Epithelial cell of proximal tubule (primary cell): ENCODE measurements around the gene ADI1. TPM values are rescaled to one million over a fixed set of nuclear protein-coding genes. Genes with fewer than 3 reads are reported as not detected.

Experiments used
- DNase-seq: peaks from one replicate; pipeline ENCODE4 v3.0.0-alpha.2; 2011; ENCODE audit warnings: low read depth
- H3K4me3 ChIP-seq: 2 replicates; pipeline ENCODE4 v1.5.1; 2011; ENCODE audit warnings: low read depth, mild to moderate bottlenecking, low read length
- total RNA-seq: library from RNA; depleted of rRNA; stranded (reverse); fragments of >200 nt; gene quantifications from 2 replicates; pipeline ENCODE4 v1.2.3, GENCODE V29; 2015
- TF ChIP-seq, protein P1 (sequence below): conservative IDR thresholded peaks from 2 replicates; pipeline ENCODE4 v1.5.1; 2012; ENCODE audit warnings: low read depth, mild to moderate bottlenecking, low read length

Gene ADI1
- total RNA-seq, 1 donor from 2014 or later = 35.3 TPM

DNA sequence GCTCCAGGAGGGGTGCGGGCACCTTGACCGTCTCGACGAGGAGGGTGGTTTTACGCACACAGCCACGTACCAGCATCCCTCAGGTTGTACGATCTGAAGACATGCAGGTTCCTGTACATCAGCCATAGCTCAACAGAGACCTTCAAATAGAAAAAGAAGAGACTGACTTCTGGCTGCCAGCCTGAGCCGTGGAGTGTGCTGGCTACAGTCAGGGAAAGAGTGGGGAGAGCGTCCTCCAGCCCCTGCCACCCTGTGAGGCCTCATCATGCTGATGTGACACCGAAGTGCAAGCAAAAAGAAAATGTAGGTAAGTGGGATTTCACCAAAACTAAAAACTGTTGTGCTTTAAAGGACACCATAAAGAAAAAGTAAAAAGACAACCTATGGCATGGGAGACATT, 47.0 kb downstream of the ADI1 start:
- DNase-seq = no peak
- no peak overlapping the region for H3K4me3 ChIP-seq
- TF ChIP-seq, protein P1, sequence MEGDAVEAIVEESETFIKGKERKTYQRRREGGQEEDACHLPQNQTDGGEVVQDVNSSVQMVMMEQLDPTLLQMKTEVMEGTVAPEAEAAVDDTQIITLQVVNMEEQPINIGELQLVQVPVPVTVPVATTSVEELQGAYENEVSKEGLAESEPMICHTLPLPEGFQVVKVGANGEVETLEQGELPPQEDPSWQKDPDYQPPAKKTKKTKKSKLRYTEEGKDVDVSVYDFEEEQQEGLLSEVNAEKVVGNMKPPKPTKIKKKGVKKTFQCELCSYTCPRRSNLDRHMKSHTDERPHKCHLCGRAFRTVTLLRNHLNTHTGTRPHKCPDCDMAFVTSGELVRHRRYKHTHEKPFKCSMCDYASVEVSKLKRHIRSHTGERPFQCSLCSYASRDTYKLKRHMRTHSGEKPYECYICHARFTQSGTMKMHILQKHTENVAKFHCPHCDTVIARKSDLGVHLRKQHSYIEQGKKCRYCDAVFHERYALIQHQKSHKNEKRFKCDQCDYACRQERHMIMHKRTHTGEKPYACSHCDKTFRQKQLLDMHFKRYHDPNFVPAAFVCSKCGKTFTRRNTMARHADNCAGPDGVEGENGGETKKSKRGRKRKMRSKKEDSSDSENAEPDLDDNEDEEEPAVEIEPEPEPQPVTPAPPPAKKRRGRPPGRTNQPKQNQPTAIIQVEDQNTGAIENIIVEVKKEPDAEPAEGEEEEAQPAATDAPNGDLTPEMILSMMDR = no peak

DNA sequence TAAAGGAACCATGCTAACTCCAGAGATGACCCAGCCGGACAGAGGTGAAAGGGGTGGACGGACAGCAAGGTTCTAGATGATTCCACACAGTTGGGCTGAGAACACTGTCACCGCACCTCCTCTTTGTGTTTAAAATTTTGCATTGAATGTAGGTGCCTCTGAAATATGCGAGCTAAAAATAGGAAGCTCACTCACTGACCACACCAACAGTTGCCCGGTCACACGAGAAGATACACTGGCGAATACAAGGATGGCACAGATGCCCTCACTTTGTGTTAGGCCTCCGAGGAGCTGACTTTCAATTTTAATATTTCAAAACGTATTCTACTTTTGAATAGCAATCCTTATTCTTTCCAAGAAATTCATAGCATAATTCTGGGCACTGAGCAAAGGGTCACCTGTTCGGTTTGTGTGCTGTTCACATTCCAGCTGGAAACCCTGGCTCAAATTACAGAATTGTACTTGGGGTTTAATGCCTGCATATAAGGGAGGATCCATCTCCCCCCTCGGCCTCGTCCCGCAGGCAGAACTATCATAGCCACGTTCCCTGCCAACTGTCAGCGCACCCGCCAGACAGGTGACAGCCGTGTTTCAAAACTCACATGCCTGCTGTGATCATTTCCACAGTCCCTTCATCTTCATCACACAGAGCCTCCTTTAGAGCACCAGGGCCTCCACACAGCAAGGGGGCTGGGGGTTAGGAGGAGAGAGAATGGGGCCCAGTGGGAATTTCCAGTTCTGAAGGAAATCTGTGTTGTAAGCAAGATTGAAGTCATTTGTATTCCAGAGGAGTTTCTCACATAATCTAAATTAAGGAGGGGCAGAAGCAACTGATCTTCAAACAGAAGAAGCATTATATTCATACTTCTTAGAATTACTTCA, 48.2 kb downstream of the ADI1 start:
- TF ChIP-seq, protein P1 = no peak
- no peak for DNase-seq
- no peak overlapping the region for H3K4me3 ChIP-seq

DNA sequence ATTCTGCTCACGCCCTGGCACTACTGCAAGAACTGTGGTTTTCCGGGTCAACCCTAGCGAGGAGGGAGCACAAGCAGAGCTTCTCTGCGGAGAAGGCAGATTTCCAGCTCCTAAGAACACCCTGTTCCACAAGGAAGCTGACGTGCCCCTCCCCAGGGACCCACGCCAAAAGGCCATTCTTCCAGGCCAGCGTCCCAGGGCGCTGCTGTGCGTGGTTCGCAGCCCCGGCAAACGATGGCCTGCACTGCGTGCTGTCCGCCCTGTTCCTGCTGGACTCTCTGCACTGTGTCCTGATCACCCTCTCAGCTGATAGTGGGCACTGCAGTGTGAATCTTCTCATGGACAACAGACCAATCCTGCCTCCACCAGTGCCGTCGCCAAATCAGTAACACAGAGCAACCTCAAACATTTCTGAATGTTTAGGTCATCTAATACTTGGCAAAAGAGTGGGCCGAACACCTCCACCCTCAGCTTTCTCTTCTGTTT, 49.1 kb downstream of the ADI1 start:
- no peak overlapping the region for H3K4me3 ChIP-seq
- TF ChIP-seq, protein P1 = no peak
- DNase-seq = peak; percentile 76

DNA sequence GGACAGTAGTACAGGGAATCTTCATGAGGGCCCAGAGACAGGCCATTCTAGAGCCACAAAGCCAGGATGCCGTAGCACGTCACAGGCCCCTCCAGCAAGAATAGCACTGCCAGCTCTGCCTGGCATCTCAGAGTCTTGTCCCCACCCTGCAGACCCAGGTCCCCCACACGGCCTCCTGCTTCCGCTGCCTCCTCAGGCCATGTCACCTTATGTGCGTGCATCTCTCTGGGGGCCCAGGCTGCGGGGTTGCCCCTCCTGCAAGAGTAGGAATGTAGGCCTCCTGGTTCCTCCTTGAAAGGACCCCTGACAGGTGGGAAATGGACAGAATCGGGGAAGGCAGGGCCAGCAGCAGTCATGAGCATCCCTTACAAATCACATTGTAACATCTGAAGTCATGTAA, 49.8 kb downstream of the ADI1 start:
- H3K4me3 ChIP-seq = no peak overlapping the region
- no peak for DNase-seq
- TF ChIP-seq, protein P1 = no peak

DNA sequence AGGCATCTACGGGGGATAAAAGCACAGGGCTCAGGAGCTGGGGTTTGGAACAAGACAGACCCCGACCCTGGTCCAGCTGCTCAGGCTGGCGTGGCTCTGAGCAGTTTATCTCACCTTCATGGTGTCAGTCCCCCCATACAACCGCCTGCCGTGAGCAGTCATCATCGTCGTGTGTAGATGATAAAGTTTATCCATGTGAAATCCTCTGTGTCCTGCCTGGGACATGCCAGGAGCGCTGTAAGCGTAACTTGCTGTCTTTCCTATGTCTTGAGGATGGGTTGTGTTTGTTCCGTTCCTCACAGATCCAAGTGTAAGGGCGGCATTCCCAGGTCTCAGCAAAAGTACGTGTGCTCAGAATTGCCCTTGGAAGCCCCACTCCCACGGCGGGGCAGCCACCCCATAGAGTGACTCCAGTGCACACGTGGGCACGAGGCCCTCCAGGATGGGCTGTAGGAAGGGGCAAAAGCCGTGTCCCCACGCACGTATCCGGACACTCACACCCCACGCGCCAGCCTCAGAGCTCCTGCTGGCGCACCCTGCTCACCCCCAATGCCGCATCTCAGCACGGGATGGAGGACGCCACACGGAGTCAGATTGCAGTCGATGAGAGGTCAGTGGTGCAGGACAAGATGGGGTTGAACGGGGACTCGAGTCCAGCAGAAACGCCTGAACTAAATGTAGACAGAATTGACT, 50.9 kb downstream of the ADI1 start:
- TF ChIP-seq, protein P1 = no peak
- H3K4me3 ChIP-seq = no peak overlapping the region
- no peak for DNase-seq

DNA sequence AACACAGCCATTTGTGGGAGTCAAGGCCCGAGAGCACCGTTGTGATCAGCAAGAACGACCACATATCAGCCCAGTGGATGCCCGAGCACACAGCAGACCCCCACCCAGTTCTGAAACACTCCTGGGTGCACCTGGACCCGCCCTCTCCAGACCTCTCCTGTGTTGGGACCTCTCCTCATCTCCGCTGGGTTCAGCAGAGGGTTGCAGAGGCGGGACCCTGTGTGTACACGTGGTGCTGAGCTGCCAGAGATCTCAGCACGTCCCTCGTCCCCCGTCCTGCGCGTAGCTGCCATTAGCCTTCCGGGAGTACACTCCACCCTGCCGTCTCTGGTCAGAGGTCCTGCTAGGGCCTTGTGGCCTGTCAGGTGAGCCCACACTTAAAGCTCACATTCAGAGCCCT, 51.7 kb downstream of the ADI1 start:
- no peak overlapping the region for H3K4me3 ChIP-seq
- no peak for DNase-seq
- TF ChIP-seq, protein P1 = no peak
